Upper lobe of left lung (tissue), 4 donors: ENCODE results near the gene TENT5A.

Experiments
- EP300 ChIP-seq, 4 donors: sonication (generic); formaldehyde crosslinking; IDR thresholded peaks; one replicate each; pipeline ENCODE4 v1.5.1; 2017; ENCODE audit warnings: antibody characterized with exemption in 4 of 4, control low read depth in 2 of 4
- POLR2AphosphoS5 ChIP-seq, 2 donors: sonication (generic); formaldehyde crosslinking; IDR thresholded peaks; one replicate each; pipeline ENCODE4 v1.5.1; 2017; ENCODE audit warnings: antibody characterized with exemption in 2 of 2
- TF ChIP-seq, protein P1 (sequence below), 6 experiments: fragments of 450-650 bp in 4 of 6; fragments of 200-600 bp in 2 of 6; sonication (generic) in 2 of 6; IDR thresholded peaks; one replicate each; pipeline ENCODE4 v1.5.1; 2016 to 2019; ENCODE audit warnings: antibody characterized with exemption in 6 of 6

GRCh38 chr6:81771097-81771496 is 18.6 kb upstream of the TENT5A start:
- TF ChIP-seq, protein P1, sequence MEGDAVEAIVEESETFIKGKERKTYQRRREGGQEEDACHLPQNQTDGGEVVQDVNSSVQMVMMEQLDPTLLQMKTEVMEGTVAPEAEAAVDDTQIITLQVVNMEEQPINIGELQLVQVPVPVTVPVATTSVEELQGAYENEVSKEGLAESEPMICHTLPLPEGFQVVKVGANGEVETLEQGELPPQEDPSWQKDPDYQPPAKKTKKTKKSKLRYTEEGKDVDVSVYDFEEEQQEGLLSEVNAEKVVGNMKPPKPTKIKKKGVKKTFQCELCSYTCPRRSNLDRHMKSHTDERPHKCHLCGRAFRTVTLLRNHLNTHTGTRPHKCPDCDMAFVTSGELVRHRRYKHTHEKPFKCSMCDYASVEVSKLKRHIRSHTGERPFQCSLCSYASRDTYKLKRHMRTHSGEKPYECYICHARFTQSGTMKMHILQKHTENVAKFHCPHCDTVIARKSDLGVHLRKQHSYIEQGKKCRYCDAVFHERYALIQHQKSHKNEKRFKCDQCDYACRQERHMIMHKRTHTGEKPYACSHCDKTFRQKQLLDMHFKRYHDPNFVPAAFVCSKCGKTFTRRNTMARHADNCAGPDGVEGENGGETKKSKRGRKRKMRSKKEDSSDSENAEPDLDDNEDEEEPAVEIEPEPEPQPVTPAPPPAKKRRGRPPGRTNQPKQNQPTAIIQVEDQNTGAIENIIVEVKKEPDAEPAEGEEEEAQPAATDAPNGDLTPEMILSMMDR (IDR thresholded peaks at IDR 0.05): no peak
- no peak for TF ChIP-seq POLR2AphosphoS5 (IDR thresholded peaks at IDR 0.05)
- no peak for TF ChIP-seq EP300 (IDR thresholded peaks at IDR 0.05)
